ENCODE measurements around the gene CNPY4.

The CNPY4 gene

GRCh38 chr7:100166970-100167911, 47.8 kb downstream of the CNPY4 start:
- DNase-seq (ENCODE audit: low read depth in 2 of 2), result no peak

- DNase-seq (ENCODE audit: low read depth in 2 of 2), result no peak
Observed at GRCh38 chr7:100167912-100168323, 48.5 kb downstream of the CNPY4 start.

GRCh38 chr7:100169147-100169850, 49.9 kb downstream of the CNPY4 start:
- no peak for DNase-seq (ENCODE audit: low read depth in 2 of 2)

- no peak for DNase-seq (ENCODE audit: low read depth in 2 of 2)
Observed at GRCh38 chr7:100170101-100170897, 50.9 kb downstream of the CNPY4 start.

- no peak for DNase-seq (ENCODE audit: low read depth in 2 of 2)
Observed at GRCh38 chr7:100171087-100171681, 51.8 kb downstream of the CNPY4 start.

GRCh38 chr7:100171840-100172239, 52.4 kb downstream of the CNPY4 start:
- DNase-seq (ENCODE audit: low read depth in 2 of 2), result no peak

- no peak for DNase-seq (ENCODE audit: low read depth in 2 of 2)
Observed at GRCh38 chr7:100173806-100174495, 54.5 kb downstream of the CNPY4 start.

- no peak for DNase-seq (ENCODE audit: low read depth in 2 of 2)
Observed at GRCh38 chr7:100174582-100174981, 55.1 kb downstream of the CNPY4 start.

All from activated CD8-positive, alpha-beta memory T cell treated with anti-CD3 and anti-CD28 coated beads for 4 hours (primary cell).